Measurements from ENCODE around the gene CA5A.

CA5A gene

GRCh38 chr16:87844120-87844733, 92.1 kb downstream of the CA5A start:
- no peak for FAIRE-seq
- no peak for DNase-seq (ENCODE audit: insufficient read length, low spot score)
- TF ChIP-seq CTCF (IDR thresholded peaks at IDR 0.05; ENCODE audit: insufficient read depth, missing control alignments) = no peak

GRCh38 chr16:87843678-87844105, 92.6 kb downstream of the CA5A start:
- no peak for TF ChIP-seq CTCF (IDR thresholded peaks at IDR 0.05; ENCODE audit: insufficient read depth, missing control alignments)
- FAIRE-seq (no peak), DNase-seq (ENCODE audit: insufficient read length, low spot score) (no peak)

- FAIRE-seq = no peak
- TF ChIP-seq CTCF (IDR thresholded peaks at IDR 0.05; ENCODE audit: insufficient read depth, missing control alignments) = no peak
- no peak for DNase-seq (ENCODE audit: insufficient read length, low spot score)
Observed at GRCh38 chr16:87842209-87842869, 94.0 kb downstream of the CA5A start.

GRCh38 chr16:87841340-87842208, 94.8 kb downstream of the CA5A start:
- DNase-seq (ENCODE audit: insufficient read length, low spot score) (no peak), FAIRE-seq (no peak)
- no peak for TF ChIP-seq CTCF (IDR thresholded peaks at IDR 0.05; ENCODE audit: insufficient read depth, missing control alignments)

- FAIRE-seq (no peak), DNase-seq (ENCODE audit: insufficient read length, low spot score) (no peak)
- no peak for TF ChIP-seq CTCF (IDR thresholded peaks at IDR 0.05; ENCODE audit: insufficient read depth, missing control alignments)
Observed at GRCh38 chr16:87840271-87840978, 95.9 kb downstream of the CA5A start.

GRCh38 chr16:87839542-87840270, 96.6 kb downstream of the CA5A start:
- no peak for FAIRE-seq
- no peak for TF ChIP-seq CTCF (IDR thresholded peaks at IDR 0.05; ENCODE audit: insufficient read depth, missing control alignments)
- DNase-seq (ENCODE audit: insufficient read length, low spot score) = no peak

Measured in D721Med (cell line).